IMR-90 (cell line): ENCODE measurements around the gene DDOST. TPM values are rescaled to one million over a fixed set of nuclear protein-coding genes. Genes with fewer than 3 reads are reported as not detected.
A peak's percentile ranks its signal among the peaks of the same experiment; 100 is the strongest.

ENCODE experiments used
- ATAC-seq: fragments of 200-7000 bp; cut with Tn5 transposase; 2 replicates; pipeline ENCODE4 v1.9.1; 2020; ENCODE audit warnings: low read depth, mild to moderate bottlenecking, moderate library complexity
- BruUV-seq: library from RNA; stranded (reverse); fragments of 400-500 nt; replicated peaks from 2 replicates; lab custom pipeline; 2021; lab: Mats Ljungman, UMichigan
- CTCF ChIA-PET: fragments of 300-600 bp; formaldehyde crosslinking; extraction: SDS; loops from one replicate; lab custom pipeline; 2021; ENCODE audit warnings: antibody characterized with exemption; lab: Yijun Ruan, JAX
- POLR2A ChIA-PET: fragments of 300-600 bp; sonication (Branson Sonifier 250); formaldehyde crosslinking; loops from one replicate; lab custom pipeline; 2022; ENCODE audit warnings: antibody characterized with exemption; ENCODE audit not compliant: unreplicated experiment; lab: Charles Lee
- DNase-seq: peaks from one replicate; pipeline ENCODE4 v3.0.0; 2013
- H2AFZ ChIP-seq: replicated peaks from 2 replicates; pipeline ENCODE3; 2013; ENCODE audit warnings: low read length, mild to moderate bottlenecking; ENCODE audit not compliant: poor library complexity
- H2AK5ac ChIP-seq: 2 replicates; pipeline ENCODE4 v1.6.1; 2013; ENCODE audit warnings: low read depth, low read length, inconsistent platforms
- H2AK9ac ChIP-seq: replicated peaks from 2 replicates; pipeline ENCODE3; 2013; ENCODE audit warnings: mild to moderate bottlenecking, low read depth, low read length, moderate library complexity; ENCODE audit not compliant: poor library complexity
- H2BK120ac ChIP-seq: 2 replicates; pipeline ENCODE4 v1.6.1; 2013; ENCODE audit warnings: low read depth, low read length, inconsistent platforms
- H2BK15ac ChIP-seq: 3 replicates; pipeline ENCODE4 v1.6.1; 2013; ENCODE audit warnings: low read depth, low read length, inconsistent platforms
- H2BK20ac ChIP-seq: 2 replicates; pipeline ENCODE4 v1.6.1; 2013; ENCODE audit warnings: low read depth, mild to moderate bottlenecking, inconsistent platforms, low read length, moderate library complexity
- H2BK5ac ChIP-seq: 2 replicates; pipeline ENCODE4 v1.6.1; 2013; ENCODE audit warnings: mild to moderate bottlenecking, low read depth, low read length, inconsistent platforms; ENCODE audit not compliant: poor library complexity, severe bottlenecking
- H3K14ac ChIP-seq: replicated peaks from 2 replicates; pipeline ENCODE4 v1.6.1; 2013; ENCODE audit warnings: low read depth, low read length, inconsistent platforms
- H3K18ac ChIP-seq: 2 replicates; pipeline ENCODE4 v1.6.1; 2013; ENCODE audit warnings: low read depth, low read length, control low read depth
- H3K23ac ChIP-seq: 2 replicates; pipeline ENCODE4 v1.6.1; 2013; ENCODE audit warnings: low read depth, low read length, inconsistent platforms
- H3K27ac ChIP-seq: 2 replicates; pipeline ENCODE4 v1.5.1; 2013; ENCODE audit warnings: mild to moderate bottlenecking, control low read depth, low read length; ENCODE audit not compliant: insufficient read depth
- H3K27me3 ChIP-seq: 2 replicates; pipeline ENCODE4 v1.6.1; 2013; ENCODE audit warnings: low read length; ENCODE audit not compliant: control insufficient read depth, insufficient read depth
- H3K36me3 ChIP-seq: 2 replicates; pipeline ENCODE4 v1.6.1; 2013; ENCODE audit warnings: low read length, mixed read lengths; ENCODE audit not compliant: control insufficient read depth, insufficient read depth
- H3K4ac ChIP-seq: 2 replicates; pipeline ENCODE4 v1.6.1; 2013; ENCODE audit warnings: low read depth, low read length, inconsistent platforms
- H3K4me1 ChIP-seq: 2 replicates; pipeline ENCODE4 v1.6.1; 2013; ENCODE audit warnings: low read length, mixed read lengths; ENCODE audit not compliant: control insufficient read depth, insufficient read depth
- H3K4me2 ChIP-seq: 2 replicates; pipeline ENCODE4 v1.6.1; 2013; ENCODE audit warnings: low read depth, mild to moderate bottlenecking, control low read depth, low read length, moderate library complexity
- H3K4me3 ChIP-seq: 2 replicates; pipeline ENCODE4 v1.5.1; 2013; ENCODE audit warnings: low read depth, mild to moderate bottlenecking, control low read depth, low read length, moderate library complexity; ENCODE audit not compliant: insufficient read depth
- H3K56ac ChIP-seq: 2 replicates; pipeline ENCODE4 v1.6.1; 2013; ENCODE audit warnings: low read length, inconsistent platforms; ENCODE audit not compliant: insufficient read depth; ENCODE audit errors: extremely low read depth
- H3K79me1 ChIP-seq, 2 experiments: 2 replicates each; pipeline ENCODE4 v1.6.1; 2013; ENCODE audit warnings: low read length in 2 of 2, inconsistent platforms in 1 of 2, low read depth in 1 of 2
- H3K9ac ChIP-seq: 2 replicates; pipeline ENCODE4 v1.6.1; 2013; ENCODE audit warnings: low read depth, low read length, control low read depth
- H3K9me1 ChIP-seq: 2 replicates; pipeline ENCODE4 v1.6.1; 2013; ENCODE audit warnings: low read length, inconsistent platforms; ENCODE audit not compliant: insufficient read depth
- H3K9me3 ChIP-seq: 2 replicates; pipeline ENCODE4 v1.6.1; 2013; ENCODE audit warnings: low read length; ENCODE audit not compliant: control insufficient read depth, insufficient read depth
- H4K20me1 ChIP-seq: 2 replicates; pipeline ENCODE4 v1.6.1; 2013; ENCODE audit warnings: low read length, inconsistent platforms; ENCODE audit not compliant: insufficient read depth
- H4K5ac ChIP-seq: 2 replicates; pipeline ENCODE4 v1.6.1; 2013; ENCODE audit warnings: mild to moderate bottlenecking, low read depth, low read length, control low read depth
- H4K8ac ChIP-seq, 2 experiments: 2 replicates each; pipeline ENCODE4 v1.6.1; 2013; ENCODE audit warnings: low read depth in 2 of 2, low read length in 2 of 2, control low read depth in 1 of 2, inconsistent platforms in 1 of 2
- H4K91ac ChIP-seq: 2 replicates; pipeline ENCODE4 v1.6.1; 2013; ENCODE audit warnings: low read depth, low read length, inconsistent platforms; ENCODE audit not compliant: insufficient read depth
- BHLHE40 ChIP-seq: fragments of 150-350 bp; IDR thresholded peaks from 2 replicates; pipeline ENCODE4 v1.6.1; 2016; ENCODE audit warnings: mild to moderate bottlenecking, low read depth, low read length
- CEBPB ChIP-seq: IDR thresholded peaks from 2 replicates; pipeline ENCODE4 v1.6.1; 2012; ENCODE audit warnings: low read depth, low read length, improper control_type of control experiment
- CHD1 ChIP-seq: IDR thresholded peaks from 2 replicates; pipeline ENCODE4 v1.6.1; 2012; ENCODE audit warnings: low read depth, low read length, improper control_type of control experiment
- FOS ChIP-seq: fragments of 150-350 bp; IDR thresholded peaks from 2 replicates; pipeline ENCODE4 v1.6.1; 2016; ENCODE audit warnings: low read depth, low read length
- MAFK ChIP-seq: IDR thresholded peaks from 2 replicates; pipeline ENCODE4 v1.6.1; 2012; ENCODE audit warnings: low read depth, low read length, improper control_type of control experiment
- MAZ ChIP-seq: IDR thresholded peaks from 2 replicates; pipeline ENCODE4 v1.6.1; 2012; ENCODE audit warnings: low read depth, mild to moderate bottlenecking, low read length, improper control_type of control experiment, moderate library complexity, borderline replicate concordance
- MXI1 ChIP-seq: IDR thresholded peaks from 2 replicates; pipeline ENCODE4 v1.6.1; 2012; ENCODE audit warnings: low read depth, mild to moderate bottlenecking, low read length, moderate library complexity, borderline replicate concordance
- NFE2L2 ChIP-seq: fragments of 150-350 bp; IDR thresholded peaks from 2 replicates; pipeline ENCODE4 v1.6.1; 2016; ENCODE audit warnings: low read depth, mild to moderate bottlenecking, low read length
- POLR2A ChIP-seq: IDR thresholded peaks from 2 replicates; pipeline ENCODE4 v1.6.1; 2012; ENCODE audit warnings: mild to moderate bottlenecking, low read depth, low read length
- RAD21 ChIP-seq: IDR thresholded peaks from 2 replicates; pipeline ENCODE4 v1.6.1; 2012; ENCODE audit warnings: low read length, improper control_type of control experiment
- RCOR1 ChIP-seq: IDR thresholded peaks from 2 replicates; pipeline ENCODE4 v1.6.1; 2012; ENCODE audit warnings: mild to moderate bottlenecking, low read length, improper control_type of control experiment; ENCODE audit not compliant: insufficient replicate concordance
- RFX5 ChIP-seq: IDR thresholded peaks from 2 replicates; pipeline ENCODE4 v1.8.0; 2012; ENCODE audit warnings: low read depth, mild to moderate bottlenecking, low read length, moderate library complexity
- SMC3 ChIP-seq: fragments of 150-350 bp; IDR thresholded peaks from 2 replicates; pipeline ENCODE4 v1.6.1; 2016; ENCODE audit warnings: low read depth, mild to moderate bottlenecking, antibody characterized with exemption, low read length, moderate library complexity
- WGBS, 2 experiments: methylation state at CpG; one replicate each; pipeline versions ENCODE4 v1.1.5 to v1.1.7; 2013; ENCODE audit warnings: missing lambda C conversion rate in 2 of 2; ENCODE audit not compliant: insufficient read length in 1 of 2; ENCODE audit errors: extremely low coverage in 2 of 2; 5-methylcytosine and 5-hydroxymethylcytosine counted together
- dilution Hi-C: fragments of 300-500 bp; cut with HindIII; formaldehyde crosslinking; loops from one replicate; pipeline ENCODE4 v1.14.3; 2018; ENCODE audit warnings: low sequenced_read_pairs; ENCODE audit not compliant: unreplicated experiment
- in situ Hi-C: fragments of 300-500 bp; cut with MboI; formaldehyde crosslinking; loops from 3 replicates; pipeline ENCODE4 v1.14.3; 2019; ENCODE audit warnings: low sequenced_read_pairs, inconsistent platforms, mixed read lengths
- intact Hi-C: fragments of 100-400 bp; cut with micrococcal nuclease; formaldehyde crosslinking; loops from 2 replicates; pipeline ENCODE4 v1.10.0; 2022
- polyA plus RNA-seq, 3 experiments: library from polyadenylated mRNA; depleted of rRNA; stranded (reverse); fragments of >200 nt; gene quantifications; 2 replicates each; pipeline ENCODE4 v1.2.3, GENCODE V29; 2012; ENCODE audit warnings: low replicate concordance in 1 of 3
- total RNA-seq: library from RNA; depleted of rRNA; stranded (reverse); fragments of >200 nt; gene quantifications from 2 replicates; pipeline ENCODE4 v1.2.3, GENCODE V29; 2012
- TF ChIP-seq, protein P1 (sequence below): conservative IDR thresholded peaks from 2 replicates; pipeline ENCODE4 v1.5.1; 2012; ENCODE audit warnings: mild to moderate bottlenecking, low read depth, low read length, improper control_type of control experiment
- TF ChIP-seq, protein P2 (sequence below): fragments of 150-350 bp; IDR thresholded peaks from 2 replicates; pipeline ENCODE4 v1.6.1; 2016; ENCODE audit warnings: low read depth, mild to moderate bottlenecking, low read length, moderate library complexity, borderline replicate concordance
- TF ChIP-seq, protein P3 (sequence below): fragments of 150-350 bp; IDR thresholded peaks from 2 replicates; pipeline ENCODE4 v1.6.1; 2017; ENCODE audit warnings: mild to moderate bottlenecking, antibody characterized with exemption, low read length, low read depth

DDOST gene
- total and polyA plus RNA-seq, 2 of the 4 experiments (the other 2 are of a cell fraction), result 179 to 477 TPM

DNA sequence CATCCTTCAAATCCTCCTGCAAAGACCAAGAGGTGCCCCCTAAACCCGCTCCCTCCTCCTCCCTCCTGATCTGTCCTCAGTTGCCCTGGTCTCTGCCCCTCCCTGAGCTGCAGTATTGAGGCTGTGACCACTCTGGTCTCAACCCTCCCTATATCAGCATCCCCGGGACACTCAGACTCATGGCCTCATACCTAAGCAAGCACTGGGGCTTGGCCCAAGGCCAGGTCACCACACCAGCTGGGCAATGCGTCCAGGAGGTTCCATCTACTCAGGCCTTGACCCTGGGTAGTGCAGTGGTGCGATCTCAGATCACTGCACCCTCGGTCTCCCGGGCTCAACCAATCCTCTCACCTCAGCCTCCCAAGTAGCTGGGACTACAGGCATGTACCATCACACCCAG, 46.9 kb upstream of the DDOST start:
- Histone ChIP-seq H2BK5ac (no peak overlapping the region), H3K9me1 (no peaks in the 10 kb centered on the region), H3K14ac (no peak overlapping the region), H2AFZ (peak overlapping the region; percentile 60), H3K4me3 (no peak overlapping the region), H3K9me3 (no peaks in the 10 kb centered on the region), H3K27ac (no peak overlapping the region), H4K91ac (no peak overlapping the region), H3K79me1 (no peaks in the 10 kb centered on the region), H3K27me3 (no peaks in the 10 kb centered on the region), H2AK9ac (no peak overlapping the region), H4K20me1 (no peaks in the 10 kb centered on the region; the same call in 1 of the 2 replicates), H3K36me3 (no peaks in the 10 kb centered on the region), H2BK120ac (no peak overlapping the region), H3K4ac (no peak overlapping the region), H3K4me2 (no peak overlapping the region), H2BK20ac (no peak overlapping the region), H4K5ac (no peak overlapping the region), H4K8ac (no peak overlapping the region), H3K9ac (no peak overlapping the region), H3K23ac (no peak overlapping the region), H3K18ac (no peak overlapping the region), H2AK5ac (no peak overlapping the region), H3K4me1 (no peaks in the 10 kb centered on the region), H2BK15ac (no peak overlapping the region), H3K56ac (no peak overlapping the region)
- no peak for TF ChIP-seq POLR2A
- no peak for TF ChIP-seq BHLHE40
- TF ChIP-seq MXI1, result no peak
- TF ChIP-seq NFE2L2, result no peak
- TF ChIP-seq FOS, result no peak
- TF ChIP-seq CHD1, result no peak
- TF ChIP-seq SMC3, result no peak
- TF ChIP-seq, protein P1, sequence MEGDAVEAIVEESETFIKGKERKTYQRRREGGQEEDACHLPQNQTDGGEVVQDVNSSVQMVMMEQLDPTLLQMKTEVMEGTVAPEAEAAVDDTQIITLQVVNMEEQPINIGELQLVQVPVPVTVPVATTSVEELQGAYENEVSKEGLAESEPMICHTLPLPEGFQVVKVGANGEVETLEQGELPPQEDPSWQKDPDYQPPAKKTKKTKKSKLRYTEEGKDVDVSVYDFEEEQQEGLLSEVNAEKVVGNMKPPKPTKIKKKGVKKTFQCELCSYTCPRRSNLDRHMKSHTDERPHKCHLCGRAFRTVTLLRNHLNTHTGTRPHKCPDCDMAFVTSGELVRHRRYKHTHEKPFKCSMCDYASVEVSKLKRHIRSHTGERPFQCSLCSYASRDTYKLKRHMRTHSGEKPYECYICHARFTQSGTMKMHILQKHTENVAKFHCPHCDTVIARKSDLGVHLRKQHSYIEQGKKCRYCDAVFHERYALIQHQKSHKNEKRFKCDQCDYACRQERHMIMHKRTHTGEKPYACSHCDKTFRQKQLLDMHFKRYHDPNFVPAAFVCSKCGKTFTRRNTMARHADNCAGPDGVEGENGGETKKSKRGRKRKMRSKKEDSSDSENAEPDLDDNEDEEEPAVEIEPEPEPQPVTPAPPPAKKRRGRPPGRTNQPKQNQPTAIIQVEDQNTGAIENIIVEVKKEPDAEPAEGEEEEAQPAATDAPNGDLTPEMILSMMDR, result no peak
- no peak for TF ChIP-seq RAD21
- TF ChIP-seq MAFK, result no peak
- TF ChIP-seq RCOR1, result no peak
- TF ChIP-seq, protein P2, sequence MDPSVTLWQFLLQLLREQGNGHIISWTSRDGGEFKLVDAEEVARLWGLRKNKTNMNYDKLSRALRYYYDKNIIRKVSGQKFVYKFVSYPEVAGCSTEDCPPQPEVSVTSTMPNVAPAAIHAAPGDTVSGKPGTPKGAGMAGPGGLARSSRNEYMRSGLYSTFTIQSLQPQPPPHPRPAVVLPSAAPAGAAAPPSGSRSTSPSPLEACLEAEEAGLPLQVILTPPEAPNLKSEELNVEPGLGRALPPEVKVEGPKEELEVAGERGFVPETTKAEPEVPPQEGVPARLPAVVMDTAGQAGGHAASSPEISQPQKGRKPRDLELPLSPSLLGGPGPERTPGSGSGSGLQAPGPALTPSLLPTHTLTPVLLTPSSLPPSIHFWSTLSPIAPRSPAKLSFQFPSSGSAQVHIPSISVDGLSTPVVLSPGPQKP, result no peak
- TF ChIP-seq CEBPB, result no peak
- TF ChIP-seq RFX5, result no peak
- TF ChIP-seq, protein P3, sequence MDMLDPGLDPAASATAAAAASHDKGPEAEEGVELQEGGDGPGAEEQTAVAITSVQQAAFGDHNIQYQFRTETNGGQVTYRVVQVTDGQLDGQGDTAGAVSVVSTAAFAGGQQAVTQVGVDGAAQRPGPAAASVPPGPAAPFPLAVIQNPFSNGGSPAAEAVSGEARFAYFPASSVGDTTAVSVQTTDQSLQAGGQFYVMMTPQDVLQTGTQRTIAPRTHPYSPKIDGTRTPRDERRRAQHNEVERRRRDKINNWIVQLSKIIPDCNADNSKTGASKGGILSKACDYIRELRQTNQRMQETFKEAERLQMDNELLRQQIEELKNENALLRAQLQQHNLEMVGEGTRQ, result no peak
- no peak for TF ChIP-seq MAZ
- ATAC-seq (no peak), DNase-seq (no peak)
- BruUV-seq, result no TSS peak
- in situ Hi-C loops (no loop called here), dilution Hi-C loops (no loop called here), intact Hi-C loops (no loop called here)
- no CpG with 5 or more reads among the region's 6 CpGs for WGBS, 2 experiments
- ChIA-PET POLR2A (no interaction called here), CTCF (no interaction called here)
